Measurements from ENCODE around the gene ZFYVE9. TPM values are rescaled to one million over a fixed set of nuclear protein-coding genes. Genes with fewer than 3 reads are reported as not detected.

The ZFYVE9 gene
- total and polyA plus RNA-seq, 9 of the 15 experiments (the other 6 are each of a cell fraction or from before 2014, with no cell fraction given): 0.52 to 14.4 (median 8.9) TPM

GRCh38 chr1:52296345-52296744, 154.5 kb downstream of the ZFYVE9 start (continued):
- TF ChIP-seq ETV1 (tag; conservative IDR thresholded peaks at IDR 0.05; ENCODE audit: low read depth): no peak
- TF ChIP-seq ATF7 (IDR thresholded peaks at IDR 0.05): peak; percentile 7; the same call in 1 of the 2 replicates
- TF ChIP-seq FOXA1 (IDR thresholded peaks at IDR 0.05; ENCODE audit: borderline replicate concordance): no peak
- TF ChIP-seq BHLHE40 (IDR thresholded peaks at IDR 0.05; ENCODE audit: low read length): peak; percentile 73; the same call in 1 of the 2 replicates
- no peak for TF ChIP-seq RBM25 (IDR thresholded peaks at IDR 0.05; ENCODE audit: low read depth, low read length, severe bottlenecking)
- 0 out of 3 replicates have a peak, but pooled peaks of 1 of the 2 experiments have one; percentile 22 for TF ChIP-seq CBX3 (IDR thresholded peaks at IDR 0.05; ENCODE audit: borderline replicate concordance in 1 of 2, low read length in 2 of 2)
- TF ChIP-seq KLF6 (CRISPR knock-in tag; IDR thresholded peaks at IDR 0.05; ENCODE audit: borderline replicate concordance): no peak
- 0 out of 4 replicates have a peak, but pooled peaks of 1 of the 2 experiments have one; percentile 33 for TF ChIP-seq MNT (conservative IDR thresholded peaks at IDR 0.05)
- TF ChIP-seq SMC3 (conservative IDR thresholded peaks at IDR 0.05; ENCODE audit: insufficient read depth, low read depth, low read length): peak; percentile 79
- TF ChIP-seq ZNF592 (IDR thresholded peaks at IDR 0.05): 0 out of 2 replicates have a peak, but pooled peaks have one; percentile 28
- TF ChIP-seq FOXK2 (conservative IDR thresholded peaks at IDR 0.05 in 1 of 2, IDR thresholded peaks at IDR 0.05 in 1 of 2; ENCODE audit: low read depth in 2 of 2): peak; percentile 15 to 17; a peak in 1 of 4 replicates
- peak in 1 of 2 experiments; percentile 51; a peak in 1 of 4 replicates for TF ChIP-seq ARNT (IDR thresholded peaks at IDR 0.05)
- TF ChIP-seq DEAF1 (CRISPR knock-in tag; IDR thresholded peaks at IDR 0.05): peak; percentile 92
- TF ChIP-seq ZBTB11 (CRISPR knock-in tag; IDR thresholded peaks at IDR 0.05): no peak
- TF ChIP-seq GATA2 (CRISPR knock-in tag; IDR thresholded peaks at IDR 0.05): peak; percentile 92
- TF ChIP-seq SOX6 (IDR thresholded peaks at IDR 0.05): 0 out of 2 replicates have a peak, but pooled peaks have one; percentile 58
- TF ChIP-seq LEF1 (IDR thresholded peaks at IDR 0.05): peak; percentile 15; the same call in 1 of the 2 replicates

Measured in K562 (cell line).